GM08714 (cell line): ENCODE results near the gene PCYT2.

Source experiments
- H3K4me3 ChIP-seq: fragments of 200-500 bp; sonication (Bioruptor generic); 2 replicates; pipeline ENCODE4 v1.5.1; 2014; ENCODE audit warnings: mild to moderate bottlenecking, low read length, inconsistent platforms
- ZNF274 ChIP-seq: IDR thresholded peaks from 2 replicates; pipeline ENCODE4 v1.6.1; 2012; ENCODE audit warnings: mild to moderate bottlenecking, low read depth, low read length

PCYT2 gene

DNA sequence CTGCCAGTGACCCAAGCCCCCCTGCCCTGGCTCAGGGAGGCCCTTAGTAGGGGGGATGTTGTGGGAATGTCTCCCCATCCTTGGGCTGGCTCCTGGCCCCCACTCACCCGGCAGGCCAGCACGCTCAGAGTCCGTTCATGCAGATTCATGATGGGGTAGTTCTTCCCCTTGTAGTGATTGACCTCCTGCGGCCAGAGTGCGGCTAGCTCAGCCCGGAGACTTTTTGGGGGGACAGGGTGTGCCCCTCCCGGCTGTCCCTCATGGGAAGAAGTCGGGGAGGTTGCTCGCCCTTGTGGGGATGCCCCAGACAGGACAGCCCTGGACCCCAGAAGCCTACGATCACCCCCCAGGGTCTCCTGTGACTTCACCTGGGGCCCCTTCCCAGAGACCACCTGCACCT is 5.2 kb downstream of the PCYT2 start:
- no peak overlapping the region for H3K4me3 ChIP-seq
- no peak for TF ChIP-seq ZNF274

GRCh38 chr17:81905424-81905875 is 5.7 kb downstream of the PCYT2 start:
- TF ChIP-seq ZNF274 = no peak

GRCh38 chr17:81904600-81905423 is 6.4 kb downstream of the PCYT2 start:
- TF ChIP-seq ZNF274 = no peak
- no peak overlapping the region for H3K4me3 ChIP-seq

More at GRCh38 chr17:81905424-81905875, 5.7 kb downstream of the PCYT2 start:
- H3K4me3 ChIP-seq = no peak overlapping the region

DNA sequence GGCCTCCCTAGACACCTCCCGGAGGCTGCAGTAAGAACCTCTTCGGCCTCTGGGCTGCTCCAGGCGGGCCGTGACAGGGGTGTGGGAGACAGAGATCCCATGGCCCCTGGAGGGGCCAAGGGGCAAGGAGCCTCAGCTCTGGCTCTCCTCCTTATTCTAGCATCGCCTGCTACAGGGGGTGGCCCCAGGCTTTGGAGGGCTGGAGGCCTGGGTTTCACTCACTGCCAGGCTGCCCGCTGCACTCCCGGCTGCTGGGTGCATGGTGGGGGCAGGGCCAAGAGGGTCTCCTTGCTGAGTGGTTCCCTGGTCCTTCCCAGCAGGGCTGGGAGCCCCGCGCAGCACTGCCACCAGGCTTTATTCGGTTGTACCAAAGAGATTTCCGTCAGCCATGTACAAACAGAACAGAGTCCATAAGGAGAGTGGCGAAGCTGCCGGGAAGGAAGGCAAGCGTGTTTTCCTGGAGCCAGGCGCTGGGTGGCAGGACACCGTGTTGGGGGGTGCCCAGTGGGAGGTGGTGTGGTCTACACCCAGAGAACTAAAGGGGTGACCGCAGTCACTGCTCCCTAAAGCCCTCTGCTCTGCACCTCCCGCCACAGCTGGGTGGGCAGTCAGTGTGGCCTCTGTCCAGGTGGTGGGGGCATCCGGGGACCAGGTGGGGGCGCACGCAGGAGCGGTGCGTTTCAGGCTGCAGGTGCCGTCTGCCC is 7.2 kb downstream of the PCYT2 start:
- TF ChIP-seq ZNF274 = no peak
- no peak overlapping the region for H3K4me3 ChIP-seq

GRCh38 chr17:81903415-81903831 is 7.8 kb downstream of the PCYT2 start:
- TF ChIP-seq ZNF274 = no peak
- H3K4me3 ChIP-seq = no peak overlapping the region

- H3K4me3 ChIP-seq = no peak overlapping the region
- TF ChIP-seq ZNF274 = no peak
Measured at GRCh38 chr17:81902653-81903414, 8.4 kb downstream of the PCYT2 start.

DNA sequence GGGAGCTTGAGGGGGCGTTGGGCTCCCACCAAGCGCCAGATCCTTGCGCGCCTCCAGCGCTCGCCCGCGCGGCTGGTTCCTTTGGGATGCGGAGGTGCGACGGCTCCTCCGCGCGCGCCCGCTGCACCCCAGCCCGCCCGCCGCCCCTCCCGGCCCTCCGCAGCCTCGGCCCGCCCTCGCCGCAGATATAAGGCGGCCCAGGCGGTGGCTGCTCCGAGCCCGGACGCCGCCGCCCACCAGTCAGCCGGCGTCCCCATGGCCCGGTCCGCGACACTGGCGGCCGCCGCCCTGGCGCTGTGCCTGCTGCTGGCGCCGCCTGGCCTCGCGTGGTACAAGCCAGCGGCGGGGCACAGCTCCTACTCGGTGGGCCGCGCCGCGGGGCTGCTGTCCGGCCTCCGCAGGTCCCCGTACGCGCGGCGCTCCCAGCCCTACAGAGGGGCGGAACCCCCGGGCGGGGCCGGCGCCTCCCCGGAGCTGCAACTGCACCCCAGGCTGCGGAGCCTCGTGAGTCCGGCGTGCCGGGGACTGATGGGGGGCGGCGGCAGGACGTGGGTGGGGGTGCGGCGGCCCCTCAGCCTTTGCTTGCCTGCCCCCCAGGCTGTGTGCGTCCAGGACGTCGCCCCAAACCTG is 9.1 kb downstream of the PCYT2 start, which contains the start of gene NPB:
Gene NPB, plus strand, starts transcription at position 216 of the 630 bp plus-strand sequence. Its CDS starts 40 bp downstream, at position 256.
- TF ChIP-seq ZNF274 = no peak

GRCh38 chr17:81901167-81902022 is 9.8 kb downstream of the PCYT2 start:
- no peak overlapping the region for H3K4me3 ChIP-seq
- no peak for TF ChIP-seq ZNF274

More for the DNA sequence above, 9.1 kb downstream of the PCYT2 start, which contains the start of gene NPB:
- no peak within 1 kb of the TSS for H3K4me3 ChIP-seq

GRCh38 chr17:81900181-81900820 is 10.9 kb downstream of the PCYT2 start:
- H3K4me3 ChIP-seq = no peak overlapping the region
- TF ChIP-seq ZNF274 = no peak

GRCh38 chr17:81899514-81900166 is 11.6 kb downstream of the PCYT2 start:
- no peak for TF ChIP-seq ZNF274

DNA sequence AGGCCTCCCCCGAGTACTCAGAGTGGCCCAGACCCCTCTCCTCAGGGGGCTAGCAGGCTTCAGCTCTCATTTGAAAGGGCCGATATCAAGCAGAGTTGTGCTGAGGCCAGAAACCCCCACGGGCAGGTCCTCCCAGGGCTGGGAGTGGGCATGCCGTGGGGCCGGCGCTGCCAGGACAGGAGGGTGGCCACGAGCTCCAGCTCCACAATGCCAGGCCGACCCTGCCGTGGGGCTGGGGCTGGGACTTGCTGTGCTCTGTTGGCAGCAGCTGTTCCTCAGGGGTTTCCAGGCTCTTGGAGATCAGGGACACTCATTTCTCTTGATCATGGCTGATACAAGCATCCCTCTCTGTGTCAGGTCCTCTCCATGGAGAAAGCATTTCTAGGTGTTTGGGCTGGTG is 12.3 kb downstream of the PCYT2 start:
- no peak overlapping the region for H3K4me3 ChIP-seq
- no peak for TF ChIP-seq ZNF274

More at GRCh38 chr17:81899514-81900166, 11.6 kb downstream of the PCYT2 start:
- no peak overlapping the region for H3K4me3 ChIP-seq
